ENCODE results near the gene MARCHF10.

DNA sequence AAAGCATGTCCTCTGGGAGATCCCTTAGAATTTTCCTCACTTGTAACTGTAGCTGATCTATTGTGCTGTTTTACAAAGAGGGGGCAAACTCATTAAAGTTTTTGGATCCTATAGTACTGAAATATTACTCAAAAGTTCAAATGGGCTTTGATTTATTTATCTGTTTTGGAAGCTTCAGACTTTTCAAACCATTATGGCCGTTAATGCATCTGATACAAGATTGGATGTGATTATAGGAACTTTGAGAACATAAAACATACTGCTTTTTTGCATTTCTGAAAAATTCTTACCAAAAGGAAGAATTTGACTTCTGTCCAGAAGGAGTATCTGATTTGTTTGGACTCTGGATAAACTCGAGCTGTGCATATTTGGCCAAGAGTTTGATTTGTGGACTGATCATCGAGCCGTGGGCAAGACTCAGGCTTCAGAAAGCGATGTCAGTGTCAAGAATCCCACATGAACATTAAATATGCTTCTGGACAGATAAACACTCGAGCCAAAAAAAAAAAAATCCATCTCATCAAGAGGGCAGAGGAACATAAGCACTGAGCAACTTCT, 8.2 kb upstream of the MARCHF10 start:
- TF ChIP-seq, protein P1, sequence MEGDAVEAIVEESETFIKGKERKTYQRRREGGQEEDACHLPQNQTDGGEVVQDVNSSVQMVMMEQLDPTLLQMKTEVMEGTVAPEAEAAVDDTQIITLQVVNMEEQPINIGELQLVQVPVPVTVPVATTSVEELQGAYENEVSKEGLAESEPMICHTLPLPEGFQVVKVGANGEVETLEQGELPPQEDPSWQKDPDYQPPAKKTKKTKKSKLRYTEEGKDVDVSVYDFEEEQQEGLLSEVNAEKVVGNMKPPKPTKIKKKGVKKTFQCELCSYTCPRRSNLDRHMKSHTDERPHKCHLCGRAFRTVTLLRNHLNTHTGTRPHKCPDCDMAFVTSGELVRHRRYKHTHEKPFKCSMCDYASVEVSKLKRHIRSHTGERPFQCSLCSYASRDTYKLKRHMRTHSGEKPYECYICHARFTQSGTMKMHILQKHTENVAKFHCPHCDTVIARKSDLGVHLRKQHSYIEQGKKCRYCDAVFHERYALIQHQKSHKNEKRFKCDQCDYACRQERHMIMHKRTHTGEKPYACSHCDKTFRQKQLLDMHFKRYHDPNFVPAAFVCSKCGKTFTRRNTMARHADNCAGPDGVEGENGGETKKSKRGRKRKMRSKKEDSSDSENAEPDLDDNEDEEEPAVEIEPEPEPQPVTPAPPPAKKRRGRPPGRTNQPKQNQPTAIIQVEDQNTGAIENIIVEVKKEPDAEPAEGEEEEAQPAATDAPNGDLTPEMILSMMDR (conservative IDR thresholded peaks at IDR 0.05; ENCODE audit: low read length) = no peak
- TF ChIP-seq EZH2phosphoT487 (IDR thresholded peaks at IDR 0.05; ENCODE audit: borderline replicate concordance) = no peak

All from Loucy (cell line).